Keratinocyte (primary cell): ENCODE results near the gene KNCN. TPM values are rescaled to one million over a fixed set of nuclear protein-coding genes. Genes with fewer than 3 reads are reported as not detected.

Experiments
- DNase-seq: peaks from one replicate; pipeline ENCODE4 v3.0.0-alpha.2; 2011; ENCODE audit warnings: low read depth, missing footprints, low spot score
- FAIRE-seq: peaks from 2 replicates; lab custom pipeline; 2011; peaks lifted over from hg19 to GRCh38; lab: Jason Lieb, UNC
- H2AFZ ChIP-seq: 2 replicates; pipeline ENCODE4 v1.6.0; 2012; ENCODE audit warnings: low read length, control low read depth, inconsistent platforms; ENCODE audit not compliant: control insufficient read depth
- H3K27ac ChIP-seq: 2 replicates; pipeline ENCODE4 v1.5.1; 2011; ENCODE audit warnings: low read length; ENCODE audit not compliant: control insufficient read depth, insufficient read depth
- H3K27me3 ChIP-seq: 3 replicates; pipeline ENCODE4 v1.6.0; 2011; ENCODE audit warnings: low read length; ENCODE audit not compliant: control insufficient read depth, insufficient read depth; ENCODE audit errors: extremely low read depth
- H3K36me3 ChIP-seq, 2 experiments: 2 replicates in 1 of 2; 3 replicates in 1 of 2; pipeline ENCODE4 v1.5.1; 2011; ENCODE audit warnings: low read length in 2 of 2, mild to moderate bottlenecking in 1 of 2; ENCODE audit not compliant: control insufficient read depth in 2 of 2, insufficient read depth in 2 of 2; ENCODE audit errors: extremely low read depth in 1 of 2
- H3K4me1 ChIP-seq: 3 replicates; pipeline ENCODE4 v1.5.1; 2011; ENCODE audit warnings: low read length; ENCODE audit not compliant: control insufficient read depth, insufficient read depth; ENCODE audit errors: extremely low read depth
- H3K4me2 ChIP-seq: 3 replicates; pipeline ENCODE4 v1.6.0; 2011; ENCODE audit warnings: low read depth, low read length; ENCODE audit not compliant: control insufficient read depth, insufficient read depth; ENCODE audit errors: extremely low read depth
- H3K4me3 ChIP-seq, 3 experiments: fragments of 200-600 bp in 1 of 3; sonication (generic) in 1 of 3; 2 replicates in 2 of 3; 3 replicates in 1 of 3; pipeline ENCODE4 v1.5.1; 2011 to 2016; ENCODE audit warnings: low read length in 3 of 3, mild to moderate bottlenecking in 3 of 3, control low read depth in 2 of 3, inconsistent platforms in 1 of 3, low read depth in 1 of 3, mixed read lengths in 1 of 3, mixed run types in 1 of 3, moderate library complexity in 1 of 3; ENCODE audit not compliant: control insufficient read depth in 2 of 3, insufficient read depth in 2 of 3; ENCODE audit errors: extremely low read depth in 1 of 3
- H3K79me2 ChIP-seq: 2 replicates; pipeline ENCODE4 v1.6.0; 2012; ENCODE audit warnings: low read length; ENCODE audit not compliant: control insufficient read depth, insufficient read depth
- H3K9ac ChIP-seq: 3 replicates; pipeline ENCODE4 v1.6.0; 2011; ENCODE audit warnings: low read length; ENCODE audit not compliant: control insufficient read depth, insufficient read depth; ENCODE audit errors: extremely low read depth
- H3K9me1 ChIP-seq: 3 replicates; pipeline ENCODE4 v1.6.0; 2011; ENCODE audit warnings: low read length; ENCODE audit not compliant: control insufficient read depth, insufficient read depth; ENCODE audit errors: extremely low read depth
- H3K9me3 ChIP-seq: 2 replicates; pipeline ENCODE4 v1.5.1; 2012; ENCODE audit warnings: low read depth, low read length; ENCODE audit not compliant: control insufficient read depth
- H4K20me1 ChIP-seq: 3 replicates; pipeline ENCODE4 v1.6.0; 2011; ENCODE audit warnings: low read length; ENCODE audit not compliant: control insufficient read depth, insufficient read depth; ENCODE audit errors: extremely low read depth
- CTCF ChIP-seq, 3 experiments: IDR thresholded peaks in 1 of 3; conservative IDR thresholded peaks in 1 of 3; optimal IDR thresholded peaks in 1 of 3; 2 replicates in 2 of 3; 3 replicates in 1 of 3; pipeline versions ENCODE3 to v1.5.1; 2011; ENCODE audit warnings: low read length in 3 of 3, mild to moderate bottlenecking in 3 of 3, moderate library complexity in 2 of 3, control low read depth in 1 of 3, inconsistent platforms in 1 of 3; ENCODE audit not compliant: insufficient read depth in 2 of 3; ENCODE audit errors: extremely low read depth in 1 of 3
- EZH2 ChIP-seq: IDR thresholded peaks from one replicate; pipeline ENCODE4 v1.6.1; 2012; ENCODE audit warnings: inconsistent platforms, mild to moderate bottlenecking, low read length, moderate library complexity
- dilution Hi-C: fragments of 300-500 bp; cut with MboI; formaldehyde crosslinking; loops from one replicate; pipeline ENCODE4 v1.7.0; 2020; ENCODE audit warnings: low sequenced_read_pairs; ENCODE audit not compliant: extremely low pct_ligation_motif_present
- polyA plus RNA-seq, 5 experiments: library from polyadenylated mRNA; depleted of rRNA in 3 of 5; stranded (reverse) in 3 of 5; stranded (forward) in 1 of 5; unstranded in 1 of 5; fragments of >200 nt; gene quantifications; 1 replicate in 1 of 5; 2 replicates in 3 of 5; 3 replicates in 1 of 5; pipeline versions ENCODE4 v1.2.1 to v1.2.3, GENCODE V29; 2011 to 2012; ENCODE audit warnings: missing spikeins in 2 of 5, low read depth in 1 of 5, low replicate concordance in 1 of 5

Gene KNCN
- polyA plus RNA-seq, 1 donor (not counting 4 experiments of a cell fraction or from before 2014, with no cell fraction given), result not detected

- no peak overlapping the region for H3K27ac ChIP-seq
- no peak overlapping the region for H3K9ac ChIP-seq
- H3K4me3 ChIP-seq, result no peak overlapping the region
- FAIRE-seq (no peak), DNase-seq (no peak)
- H3K4me1 ChIP-seq, result peaks cover 24% of the 10 kb centered on the region
- H3K79me2 ChIP-seq, result no peaks in the 10 kb centered on the region
- no peak overlapping the region for H2AFZ ChIP-seq
- no peaks in the 10 kb centered on the region for H4K20me1 ChIP-seq
- H3K36me3 ChIP-seq, result no peaks in the 10 kb centered on the region
- dilution Hi-C loops, result no loop called here
- no peaks in the 10 kb centered on the region for H3K9me3 ChIP-seq
- no peaks in the 10 kb centered on the region for H3K9me1 ChIP-seq
- no peaks in the 10 kb centered on the region for H3K27me3 ChIP-seq
- TF ChIP-seq EZH2, result no peak
- TF ChIP-seq CTCF (optimal IDR thresholded peaks at IDR 0.05 in 1 of 3, IDR thresholded peaks at IDR 0.05 in 1 of 3, conservative IDR thresholded peaks at IDR 0.05 in 1 of 3; ENCODE audit: extremely low read depth in 1 of 3, insufficient read depth in 2 of 3, low read length in 3 of 3), result no peak
- peak overlapping the region; percentile 49 for H3K4me2 ChIP-seq
These were observed 35.1 kb downstream of the KNCN start for GRCh38 chr1:46516200-46516950.

- Histone ChIP-seq H3K79me2 (no peaks in the 10 kb centered on the region), H3K9me3 (no peaks in the 10 kb centered on the region), H3K4me3 (no peak overlapping the region), H3K9me1 (no peaks in the 10 kb centered on the region), H3K27me3 (no peaks in the 10 kb centered on the region), H3K4me2 (no peak overlapping the region), H4K20me1 (no peaks in the 10 kb centered on the region), H3K4me1 (peaks cover 20% of the 10 kb centered on the region), H3K9ac (no peak overlapping the region), H3K36me3 (no peaks in the 10 kb centered on the region), H3K27ac (no peak overlapping the region), H2AFZ (no peak overlapping the region)
- TF ChIP-seq EZH2 (no peak), CTCF (optimal IDR thresholded peaks at IDR 0.05 in 1 of 3, IDR thresholded peaks at IDR 0.05 in 1 of 3, conservative IDR thresholded peaks at IDR 0.05 in 1 of 3; ENCODE audit: extremely low read depth in 1 of 3, insufficient read depth in 2 of 3, low read length in 3 of 3) (no peak)
- FAIRE-seq (no peak), DNase-seq (no peak)
- dilution Hi-C loops, result no loop called here
These were observed 35.9 kb downstream of the KNCN start for GRCh38 chr1:46515576-46515975.
